H9 (cell line): Measurements from ENCODE around the gene ADIPOR1. TPM values are rescaled to one million over a fixed set of nuclear protein-coding genes. Genes with fewer than 3 reads are reported as not detected.

Source experiments
- DNase-seq: peaks from one replicate; pipeline ENCODE4 v3.0.0-alpha.2; 2017
- H2AFZ ChIP-seq: one replicate; pipeline ENCODE4 v1.6.1; 2013; ENCODE audit warnings: mild to moderate bottlenecking, low read length, control low read depth, moderate library complexity
- H2AK5ac ChIP-seq: 2 replicates; pipeline ENCODE4 v1.6.1; 2013; ENCODE audit warnings: low read length, control low read depth, mixed read lengths; ENCODE audit not compliant: insufficient read length
- H2BK120ac ChIP-seq: one replicate; pipeline ENCODE4 v1.6.1; 2013; ENCODE audit warnings: low read depth, mild to moderate bottlenecking, low read length, control low read depth, inconsistent platforms; ENCODE audit not compliant: poor library complexity, severe bottlenecking
- H2BK12ac ChIP-seq: 2 replicates; pipeline ENCODE4 v1.6.1; 2013; ENCODE audit warnings: low read length, control low read depth, mixed read lengths, low read depth; ENCODE audit not compliant: insufficient read length
- H2BK15ac ChIP-seq: 2 replicates; pipeline ENCODE4 v1.6.1; 2013; ENCODE audit warnings: low read depth, low read length, control low read depth
- H2BK20ac ChIP-seq: one replicate; pipeline ENCODE4 v1.6.1; 2013; ENCODE audit warnings: low read depth, mild to moderate bottlenecking, low read length, control low read depth, inconsistent platforms; ENCODE audit not compliant: poor library complexity, severe bottlenecking
- H2BK5ac ChIP-seq: 2 replicates; pipeline ENCODE4 v1.6.1; 2013; ENCODE audit warnings: low read length, control low read depth, mixed read lengths; ENCODE audit not compliant: insufficient read length
- H3K14ac ChIP-seq: 2 replicates; pipeline ENCODE4 v1.6.1; 2013; ENCODE audit warnings: low read length, control low read depth; ENCODE audit not compliant: insufficient read depth
- H3K18ac ChIP-seq: 2 replicates; pipeline ENCODE4 v1.6.1; 2013; ENCODE audit warnings: low read depth, mild to moderate bottlenecking, mixed read lengths, low read length, control low read depth; ENCODE audit not compliant: insufficient read length
- H3K23ac ChIP-seq: 2 replicates; pipeline ENCODE4 v1.6.1; 2013; ENCODE audit warnings: low read length, control low read depth, mixed read lengths, low read depth; ENCODE audit not compliant: insufficient read length
- H3K23me2 ChIP-seq: 2 replicates; pipeline ENCODE4 v1.6.1; 2013; ENCODE audit warnings: low read depth, mild to moderate bottlenecking, mixed read lengths, low read length, control low read depth; ENCODE audit not compliant: insufficient read length, poor library complexity, severe bottlenecking
- H3K27ac ChIP-seq: 2 replicates; pipeline ENCODE4 v1.5.1; 2013; ENCODE audit warnings: low read length, control low read depth, mixed read lengths, low read depth; ENCODE audit not compliant: insufficient read length
- H3K27me3 ChIP-seq: 2 replicates; pipeline ENCODE4 v1.6.1; 2013; ENCODE audit warnings: low read length, control low read depth, inconsistent platforms; ENCODE audit not compliant: insufficient read depth
- H3K4ac ChIP-seq: 2 replicates; pipeline ENCODE4 v1.6.1; 2013; ENCODE audit warnings: low read depth, mild to moderate bottlenecking, control low read depth, inconsistent platforms, low read length, moderate library complexity
- H3K4me1 ChIP-seq: 2 replicates; pipeline ENCODE4 v1.6.1; 2013; ENCODE audit warnings: low read length, control low read depth, inconsistent platforms; ENCODE audit not compliant: insufficient read depth
- H3K4me2 ChIP-seq: 2 replicates; pipeline ENCODE4 v1.6.1; 2013; ENCODE audit warnings: low read length, control low read depth, mixed read lengths; ENCODE audit not compliant: insufficient read length, insufficient read depth
- H3K56ac ChIP-seq: 2 replicates; pipeline ENCODE4 v1.6.1; 2013; ENCODE audit warnings: low read depth, mild to moderate bottlenecking, mixed read lengths, low read length, control low read depth; ENCODE audit not compliant: insufficient read length
- H3K79me1 ChIP-seq: 2 replicates; pipeline ENCODE4 v1.6.1; 2013; ENCODE audit warnings: low read depth, mild to moderate bottlenecking, moderate library complexity, low read length, control low read depth, inconsistent platforms; ENCODE audit not compliant: insufficient read depth, poor library complexity, severe bottlenecking
- H3K79me2 ChIP-seq: 2 replicates; pipeline ENCODE4 v1.6.1; 2013; ENCODE audit warnings: low read length, control low read depth, inconsistent platforms; ENCODE audit not compliant: insufficient read depth
- H3K9ac ChIP-seq: 2 replicates; pipeline ENCODE4 v1.6.1; 2013; ENCODE audit warnings: low read length, control low read depth, mixed read lengths; ENCODE audit not compliant: insufficient read length; ENCODE audit errors: extremely low read depth
- H3K9me3 ChIP-seq: one replicate; pipeline ENCODE4 v1.6.1; 2013; ENCODE audit warnings: low read depth, low read length, inconsistent platforms; ENCODE audit not compliant: control insufficient read depth
- H3T11ph ChIP-seq: one replicate; pipeline ENCODE4 v1.6.1; 2013; ENCODE audit warnings: mild to moderate bottlenecking, low read length, control low read depth, inconsistent platforms
- H4K20me1 ChIP-seq: one replicate; pipeline ENCODE4 v1.6.1; 2013; ENCODE audit not compliant: control insufficient read depth, insufficient read length, insufficient read depth
- H4K5ac ChIP-seq: 2 replicates; pipeline ENCODE4 v1.6.1; 2013; ENCODE audit warnings: low read depth, mild to moderate bottlenecking, mixed read lengths, low read length, control low read depth; ENCODE audit not compliant: insufficient read length
- H4K8ac ChIP-seq: replicated peaks from 2 replicates; pipeline ENCODE4 v1.6.1; 2013; ENCODE audit warnings: low read length, control low read depth, mixed read lengths, low read depth; ENCODE audit not compliant: insufficient read length
- H4K91ac ChIP-seq: 2 replicates; pipeline ENCODE4 v1.6.1; 2013; ENCODE audit warnings: low read depth, mild to moderate bottlenecking, moderate library complexity, mixed read lengths, low read length, control low read depth; ENCODE audit not compliant: insufficient read length
- H3K27ac Mint-ChIP-seq, 3 experiments: 2 replicates in 2 of 3; 3 replicates in 1 of 3; pipeline ENCODE4 v1.8.0; 2020 to 2021; ENCODE audit warnings: mixed read lengths in 3 of 3, mild to moderate bottlenecking in 1 of 3, moderate library complexity in 1 of 3
- H3K27me3 Mint-ChIP-seq: 2 replicates; pipeline ENCODE4 v1.8.0; 2021; ENCODE audit warnings: low read depth, mild to moderate bottlenecking, moderate library complexity, mixed read lengths
- H3K36me3 Mint-ChIP-seq, 3 experiments: 2 replicates in 2 of 3; 3 replicates in 1 of 3; pipeline ENCODE4 v1.8.0; 2020 to 2021; ENCODE audit warnings: low read depth in 3 of 3, mixed read lengths in 3 of 3; ENCODE audit not compliant: insufficient read depth in 1 of 3
- H3K4me1 Mint-ChIP-seq, 2 experiments: 2 replicates each; pipeline ENCODE4 v1.8.0; 2020; ENCODE audit warnings: mixed read lengths in 2 of 2
- H3K4me3 Mint-ChIP-seq, 2 experiments: 2 replicates in 1 of 2; 3 replicates in 1 of 2; pipeline ENCODE4 v1.8.0; 2020 to 2021; ENCODE audit warnings: mild to moderate bottlenecking in 2 of 2, mixed read lengths in 2 of 2, moderate library complexity in 1 of 2
- H3K9me3 Mint-ChIP-seq, 2 experiments: 2 replicates in 1 of 2; 3 replicates in 1 of 2; pipeline ENCODE4 v1.8.0; 2020; ENCODE audit warnings: mild to moderate bottlenecking in 2 of 2, mixed read lengths in 2 of 2, moderate library complexity in 1 of 2
- WGBS: extraction: QIAGEN DNeasy Blood & Tissue Kit; methylation state at CpG from one replicate; pipeline ENCODE4 v1.1.7; 2013; ENCODE audit warnings: missing lambda C conversion rate, low lambda C conversion rate, mixed read lengths; ENCODE audit not compliant: insufficient read length; ENCODE audit errors: extremely low coverage; 5-methylcytosine and 5-hydroxymethylcytosine counted together
- total RNA-seq: library from RNA; stranded (reverse); gene quantifications from 2 replicates; pipeline ENCODE4 v1.2.1, GENCODE V29; 2021
- TF ChIP-seq, protein P1 (sequence below): fragments of 200-600 bp; sonication (generic); conservative IDR thresholded peaks from 3 replicates; pipeline ENCODE4 v1.8.0; 2021; ENCODE audit warnings: antibody characterized with exemption, mild to moderate bottlenecking

ADIPOR1 gene
- total RNA-seq, 1 experiment from 2014 or later = 65.0 TPM

- Histone ChIP-seq H2AK5ac (no peak overlapping the region), H4K8ac (no peak overlapping the region), H3K4me2 (no peak overlapping the region), H2BK20ac (no peak overlapping the region), H2BK5ac (no peak overlapping the region), H2AFZ (no peak overlapping the region), H3K18ac (no peak overlapping the region), H3K4ac (no peak overlapping the region), H2BK12ac (no peak overlapping the region), H3K79me2 (no peaks in the 10 kb centered on the region), H4K91ac (no peak overlapping the region), H2BK120ac (no peak overlapping the region), H3K23me2 (no peaks in the 10 kb centered on the region), H3K23ac (no peak overlapping the region), H3K27me3 (no peaks in the 10 kb centered on the region), H3K9ac (no peak overlapping the region), H4K20me1 (no peaks in the 10 kb centered on the region), H3K27ac (no peak overlapping the region), H3T11ph (no peak overlapping the region), H3K9me3 (no peaks in the 10 kb centered on the region), H4K5ac (no peak overlapping the region), H3K4me1 (no peaks in the 10 kb centered on the region; the same call in 1 of the 2 replicates), H3K14ac (no peak overlapping the region), H2BK15ac (no peak overlapping the region), H3K56ac (no peak overlapping the region), H3K79me1 (no peaks in the 10 kb centered on the region)
- Mint-ChIP-seq H3K27me3 (no peaks in the 10 kb centered on the region), H3K4me1 (peaks cover 13% of the 10 kb centered on the region in 2 experiments), H3K27ac (no peak overlapping the region), H3K36me3 (peaks cover 9 to 54% (median 45%) of the 10 kb centered on the region in 3 experiments; a peak in 5 of 7 replicates), H3K4me3 (no peak overlapping the region), H3K9me3 (no peaks in the 10 kb centered on the region)
- WGBS = no CpG with 5 or more reads among the region's 7 CpGs
- no peak for DNase-seq
- TF ChIP-seq, protein P1, sequence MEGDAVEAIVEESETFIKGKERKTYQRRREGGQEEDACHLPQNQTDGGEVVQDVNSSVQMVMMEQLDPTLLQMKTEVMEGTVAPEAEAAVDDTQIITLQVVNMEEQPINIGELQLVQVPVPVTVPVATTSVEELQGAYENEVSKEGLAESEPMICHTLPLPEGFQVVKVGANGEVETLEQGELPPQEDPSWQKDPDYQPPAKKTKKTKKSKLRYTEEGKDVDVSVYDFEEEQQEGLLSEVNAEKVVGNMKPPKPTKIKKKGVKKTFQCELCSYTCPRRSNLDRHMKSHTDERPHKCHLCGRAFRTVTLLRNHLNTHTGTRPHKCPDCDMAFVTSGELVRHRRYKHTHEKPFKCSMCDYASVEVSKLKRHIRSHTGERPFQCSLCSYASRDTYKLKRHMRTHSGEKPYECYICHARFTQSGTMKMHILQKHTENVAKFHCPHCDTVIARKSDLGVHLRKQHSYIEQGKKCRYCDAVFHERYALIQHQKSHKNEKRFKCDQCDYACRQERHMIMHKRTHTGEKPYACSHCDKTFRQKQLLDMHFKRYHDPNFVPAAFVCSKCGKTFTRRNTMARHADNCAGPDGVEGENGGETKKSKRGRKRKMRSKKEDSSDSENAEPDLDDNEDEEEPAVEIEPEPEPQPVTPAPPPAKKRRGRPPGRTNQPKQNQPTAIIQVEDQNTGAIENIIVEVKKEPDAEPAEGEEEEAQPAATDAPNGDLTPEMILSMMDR = no peak
Measured at GRCh38 chr1:202892501-202892900, 65.6 kb downstream of the ADIPOR1 start.

Other genes with a start within 250 kb of the ADIPOR1 start
- 3.2 and 3.3 TPM in 2 replicates for gene SYT2, start 247.9 kb downstream of the ADIPOR1 start, total RNA-seq
- 200 and 210 TPM in 2 replicates for gene KDM5B, start 149.9 kb downstream of the ADIPOR1 start, total RNA-seq
- 4.8 and 6.4 TPM in 2 replicates for gene PCAT6, start 147.4 kb downstream of the ADIPOR1 start, total RNA-seq
- 8.3 and 9.5 TPM in 2 replicates for gene RABIF, start 69.2 kb downstream of the ADIPOR1 start, total RNA-seq
- 38.4 and 40.0 TPM in 2 replicates for gene KLHL12, start 31.1 kb downstream of the ADIPOR1 start, total RNA-seq
- 21.4 and 21.5 TPM in 2 replicates for gene CYB5R1, start 8.9 kb upstream of the ADIPOR1 start, total RNA-seq
- gene TMEM183A, start 49.1 kb upstream of the ADIPOR1 start, total RNA-seq = 93.4 and 96.0 TPM in 2 replicates
- gene PPFIA4, start 68.2 kb upstream of the ADIPOR1 start, total RNA-seq = 2.8 and 3.9 TPM in 2 replicates
- not detected in 2 replicates for gene MYOG, start 127.7 kb upstream of the ADIPOR1 start, total RNA-seq
- 1.3 and 3.0 TPM in 2 replicates for gene ADORA1, start 169.4 kb upstream of the ADIPOR1 start, total RNA-seq
- not detected in 2 replicates for gene MYBPH, start 217.5 kb upstream of the ADIPOR1 start, total RNA-seq
- gene CHI3L1, start 228.4 kb upstream of the ADIPOR1 start, total RNA-seq = not detected in 2 replicates